Colonic mucosa (tissue), 4 donors: Measurements from ENCODE around the gene KIAA1755. TPM values are rescaled to one million over a fixed set of nuclear protein-coding genes. Genes with fewer than 3 reads are reported as not detected.
"Not testable (repeated sequence)": the region's sequence is repeated elsewhere in the genome, so short reads cannot be mapped to it uniquely, and the experiment has no call there.

ENCODE experiments used
- DNase-seq: peaks from one replicate; pipeline ENCODE4 v3.0.0-alpha.2; 2020
- H3K27ac ChIP-seq: fragments of 200-600 bp; one replicate; pipeline ENCODE4 v1.8.0; 2021
- H3K27me3 ChIP-seq: fragments of 200-600 bp; one replicate; pipeline ENCODE4 v1.8.0; 2021
- H3K36me3 ChIP-seq: fragments of 200-600 bp; one replicate; pipeline ENCODE4 v1.8.0; 2021
- H3K4me1 ChIP-seq: fragments of 200-600 bp; one replicate; pipeline ENCODE4 v1.8.0; 2021; ENCODE audit warnings: mild to moderate bottlenecking
- H3K4me3 ChIP-seq: fragments of 200-600 bp; one replicate; pipeline ENCODE4 v1.8.0; 2021
- H3K9ac ChIP-seq, 2 donors: one replicate each; pipeline ENCODE4 v1.7.0; 2013; ENCODE audit warnings: control low read depth in 2 of 2, low read depth in 2 of 2, low read length in 2 of 2
- H3K9me3 ChIP-seq: fragments of 200-600 bp; one replicate; pipeline ENCODE4 v1.8.0; 2021
- intact Hi-C: fragments of 100-400 bp; cut with DNase I; formaldehyde crosslinking; loops from one replicate; pipeline ENCODE4 v1.14.1; 2022
- total RNA-seq, 2 donors: library from RNA; stranded (reverse); fragmentation: NEBNext Ultra II Directional in 1 of 2; extraction: Animal tissue kit (Norgen Biotek cat#: 25700) in 1 of 2; gene quantifications; one replicate each; pipeline ENCODE4 v1.2.1, GENCODE V29; 2021
- TF ChIP-seq, protein P1 (sequence below): fragments of 200-600 bp; IDR thresholded peaks from one replicate; pipeline ENCODE4 v1.8.0; 2022; ENCODE audit warnings: antibody characterized with exemption, mild to moderate bottlenecking
- donor health status: healthy.
- donor health status: DM: no; HTN: no; CAD: no.
- donor health status: DM: no; HTN: no; CAD: no.

The KIAA1755 gene
- total RNA-seq, 2 donors from 2014 or later, result 0.40 to 3.9 TPM

DNA sequence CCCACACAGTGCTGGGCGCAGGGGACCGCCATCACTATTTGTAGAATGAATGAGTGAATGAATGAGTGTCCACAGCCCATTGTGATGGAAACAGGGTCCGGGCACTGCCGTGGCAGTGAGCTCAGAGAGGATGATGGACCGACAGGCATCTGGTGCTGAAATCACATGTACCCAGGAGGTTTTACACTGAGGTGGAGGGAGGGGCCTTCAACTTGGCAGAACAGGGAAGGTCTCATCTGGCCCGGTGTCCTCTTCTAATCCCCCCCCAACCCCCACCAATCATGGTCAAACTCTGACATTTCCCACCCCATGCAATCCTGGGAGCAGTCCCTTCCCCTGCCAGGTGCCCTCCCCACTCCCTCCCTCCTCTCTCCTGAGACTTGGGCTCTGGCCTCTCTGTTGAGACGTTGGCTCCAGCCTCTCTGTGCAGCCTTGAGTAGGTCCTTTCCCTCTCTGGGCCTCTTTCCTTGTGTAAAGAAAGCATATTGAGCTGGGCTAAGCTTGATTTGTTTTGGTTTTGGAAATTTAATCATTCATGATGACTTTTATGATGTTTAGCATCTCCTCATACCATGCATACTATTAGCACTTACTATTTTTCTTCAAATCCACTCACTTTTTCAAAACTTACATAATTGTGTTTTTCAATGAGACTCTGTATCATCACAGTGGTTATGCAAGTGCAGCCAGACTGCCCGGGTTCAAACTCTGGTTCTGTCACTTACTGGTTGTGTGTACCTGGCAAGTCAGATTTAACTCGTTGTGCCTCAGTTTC, 10.8 kb downstream of the KIAA1755 start:
- Histone ChIP-seq H3K27ac (no peak overlapping the region), H3K27me3 (no peaks in the 10 kb centered on the region), H3K36me3 (no peaks in the 10 kb centered on the region), H3K9me3 (no peaks in the 10 kb centered on the region), H3K4me3 (no peak overlapping the region), H3K9ac (no peak overlapping the region), H3K4me1 (no peaks in the 10 kb centered on the region)
- no peak for DNase-seq
- intact Hi-C loops, result no loop called here
- TF ChIP-seq, protein P1, sequence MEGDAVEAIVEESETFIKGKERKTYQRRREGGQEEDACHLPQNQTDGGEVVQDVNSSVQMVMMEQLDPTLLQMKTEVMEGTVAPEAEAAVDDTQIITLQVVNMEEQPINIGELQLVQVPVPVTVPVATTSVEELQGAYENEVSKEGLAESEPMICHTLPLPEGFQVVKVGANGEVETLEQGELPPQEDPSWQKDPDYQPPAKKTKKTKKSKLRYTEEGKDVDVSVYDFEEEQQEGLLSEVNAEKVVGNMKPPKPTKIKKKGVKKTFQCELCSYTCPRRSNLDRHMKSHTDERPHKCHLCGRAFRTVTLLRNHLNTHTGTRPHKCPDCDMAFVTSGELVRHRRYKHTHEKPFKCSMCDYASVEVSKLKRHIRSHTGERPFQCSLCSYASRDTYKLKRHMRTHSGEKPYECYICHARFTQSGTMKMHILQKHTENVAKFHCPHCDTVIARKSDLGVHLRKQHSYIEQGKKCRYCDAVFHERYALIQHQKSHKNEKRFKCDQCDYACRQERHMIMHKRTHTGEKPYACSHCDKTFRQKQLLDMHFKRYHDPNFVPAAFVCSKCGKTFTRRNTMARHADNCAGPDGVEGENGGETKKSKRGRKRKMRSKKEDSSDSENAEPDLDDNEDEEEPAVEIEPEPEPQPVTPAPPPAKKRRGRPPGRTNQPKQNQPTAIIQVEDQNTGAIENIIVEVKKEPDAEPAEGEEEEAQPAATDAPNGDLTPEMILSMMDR, result no peak

DNA sequence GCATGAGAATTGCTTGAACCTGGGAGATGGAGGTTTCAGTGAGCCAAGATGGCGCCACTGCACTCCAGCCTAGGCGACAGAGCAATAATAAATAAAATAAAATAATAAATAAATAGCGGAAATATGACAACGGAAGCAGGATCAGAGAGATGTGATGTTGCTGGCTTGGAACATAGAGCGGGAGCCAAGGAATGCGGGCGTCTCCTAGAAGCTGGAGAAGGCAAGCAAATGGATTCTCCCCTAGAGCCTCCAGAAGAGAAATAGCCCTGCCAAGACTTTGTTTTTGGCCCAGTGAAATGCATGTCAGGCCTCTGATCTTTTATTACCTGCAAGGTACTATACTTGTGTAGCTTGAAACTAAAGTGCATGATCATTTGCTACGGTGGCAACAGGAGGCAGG, 12.4 kb downstream of the KIAA1755 start:
- Histone ChIP-seq H3K4me1 (no peaks in the 10 kb centered on the region), H3K9me3 (no peaks in the 10 kb centered on the region), H3K27me3 (no peaks in the 10 kb centered on the region), H3K27ac (no peak overlapping the region), H3K36me3 (no peaks in the 10 kb centered on the region), H3K9ac (no peak overlapping the region), H3K4me3 (no peak overlapping the region)
- DNase-seq, result no peak
- TF ChIP-seq, protein P1, result no peak
- intact Hi-C loops, result no loop called here

DNA sequence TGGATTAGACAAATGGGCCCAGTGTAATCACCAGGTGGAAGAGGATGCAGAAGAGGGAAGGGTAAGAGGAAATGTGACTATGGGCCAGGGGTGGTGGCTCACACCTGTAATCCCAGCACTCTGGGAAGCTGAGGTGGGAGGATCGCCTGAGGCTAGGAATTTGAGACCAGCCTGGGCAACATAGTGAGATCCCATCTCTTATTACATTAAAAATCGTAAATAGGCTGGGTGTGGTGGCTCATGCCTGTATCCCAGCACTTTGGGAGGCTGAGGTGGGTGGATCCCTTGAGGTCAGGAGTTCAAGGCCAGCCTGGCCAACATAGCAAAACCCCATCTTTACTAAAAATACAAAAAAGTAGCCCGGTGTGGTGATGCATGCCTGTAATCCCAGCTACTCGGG, 12.8 kb downstream of the KIAA1755 start:
- H3K9ac ChIP-seq, H3K27ac ChIP-seq, DNase-seq, H3K9me3 ChIP-seq, H3K36me3 ChIP-seq, H3K27me3 ChIP-seq, H3K4me1 ChIP-seq, intact Hi-C loops, H3K4me3 ChIP-seq: not testable (repeated sequence)

DNA sequence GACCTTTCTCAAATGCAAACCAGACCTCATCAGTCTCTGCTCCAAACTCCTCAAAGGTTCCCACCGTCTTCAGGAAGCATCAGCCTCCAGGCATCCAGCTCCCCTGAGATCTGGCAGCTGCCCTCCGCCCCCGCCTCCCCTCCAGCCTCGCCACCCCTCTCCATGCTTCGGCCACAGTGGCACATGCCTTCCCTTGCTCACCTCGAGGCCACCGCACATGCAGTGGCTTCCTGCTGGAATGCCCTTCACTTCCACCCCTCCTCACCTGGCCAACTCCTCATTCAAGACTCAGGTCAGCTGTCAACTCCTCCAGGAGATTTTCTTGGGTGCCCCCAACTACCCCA, 13.4 kb downstream of the KIAA1755 start:
- no peaks in the 10 kb centered on the region for H3K4me1 ChIP-seq
- H3K9ac ChIP-seq, result no peak overlapping the region
- H3K36me3 ChIP-seq, result no peaks in the 10 kb centered on the region
- no peaks in the 10 kb centered on the region for H3K27me3 ChIP-seq
- DNase-seq, result no peak
- TF ChIP-seq, protein P1, result no peak
- H3K4me3 ChIP-seq, result no peak overlapping the region
- H3K9me3 ChIP-seq, result no peaks in the 10 kb centered on the region
- intact Hi-C loops, result no loop called here
- no peak overlapping the region for H3K27ac ChIP-seq

DNA sequence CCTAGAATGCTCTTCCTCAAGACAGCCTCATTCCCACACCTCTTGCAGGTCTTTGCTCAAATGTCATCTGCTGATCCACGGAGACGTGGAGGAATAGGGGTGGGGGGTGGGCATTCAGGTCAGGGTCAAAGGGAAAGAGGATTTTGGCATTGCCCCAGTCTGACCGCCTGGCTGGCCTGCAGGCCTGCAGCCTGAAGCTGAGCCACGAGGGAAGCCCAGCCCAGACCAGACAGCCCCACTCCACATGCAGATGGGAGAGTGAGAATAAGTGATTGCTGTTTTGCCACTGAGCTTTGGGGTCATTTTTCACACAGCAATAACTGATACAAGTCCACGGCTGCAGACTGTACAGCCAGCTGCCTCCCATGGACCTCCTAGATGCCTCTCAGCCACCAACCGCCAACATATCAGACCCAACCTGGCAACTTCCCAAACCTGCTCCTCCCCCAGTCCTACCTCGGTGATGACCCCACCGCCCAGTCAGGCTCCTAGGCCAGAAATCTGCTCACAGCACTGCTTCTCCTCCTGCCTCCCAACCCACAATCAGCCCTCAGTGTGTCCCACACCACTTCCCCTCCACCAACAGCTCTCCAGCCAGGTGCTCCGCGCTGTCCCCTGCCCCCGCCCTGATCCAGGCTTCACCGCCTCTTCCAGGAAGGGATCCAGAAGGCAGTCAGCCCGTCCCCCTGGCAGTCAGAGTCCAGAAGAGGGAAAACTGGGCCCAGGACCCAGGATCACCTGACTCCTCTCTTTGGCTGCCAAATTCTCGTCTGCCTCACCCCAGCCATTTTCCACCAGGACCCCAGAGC, 14.0 kb downstream of the KIAA1755 start:
- H3K27me3 ChIP-seq, result no peaks in the 10 kb centered on the region
- H3K9me3 ChIP-seq, result no peaks in the 10 kb centered on the region
- intact Hi-C loops, result no loop called here
- H3K4me1 ChIP-seq, result no peaks in the 10 kb centered on the region
- no peak overlapping the region for H3K27ac ChIP-seq
- H3K4me3 ChIP-seq, result no peak overlapping the region
- DNase-seq, result no peak
- no peak overlapping the region for H3K9ac ChIP-seq
- no peaks in the 10 kb centered on the region for H3K36me3 ChIP-seq
- TF ChIP-seq, protein P1, result no peak

DNA sequence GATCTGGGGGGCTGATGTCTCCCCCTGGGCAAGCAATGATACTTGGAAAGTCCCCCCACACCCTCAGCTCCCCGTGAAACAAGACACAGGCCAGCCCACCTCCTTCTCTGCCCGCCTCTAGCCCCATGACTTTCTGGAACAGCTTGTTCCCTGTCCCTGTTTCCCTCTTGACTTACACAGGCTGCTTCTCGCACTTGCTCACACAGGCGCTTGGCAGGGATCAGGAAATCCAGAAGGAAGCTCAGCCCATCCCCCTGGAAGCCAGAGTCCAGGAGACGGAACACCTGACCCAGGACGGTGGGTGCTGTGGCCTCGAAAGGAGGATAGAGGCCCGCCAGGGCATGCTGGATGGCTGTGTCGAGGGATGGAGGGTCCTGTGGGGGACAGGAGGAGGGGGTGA, 14.8 kb downstream of the KIAA1755 start:
- intact Hi-C loops, result no loop called here
- TF ChIP-seq, protein P1, result no peak
- Histone ChIP-seq H3K4me3 (no peak overlapping the region), H3K27me3 (no peaks in the 10 kb centered on the region), H3K4me1 (no peaks in the 10 kb centered on the region), H3K36me3 (no peaks in the 10 kb centered on the region), H3K9ac (no peak overlapping the region), H3K27ac (no peak overlapping the region), H3K9me3 (no peaks in the 10 kb centered on the region)
- DNase-seq, result no peak
